ENCODE measurements around the gene GRIA2. TPM values are rescaled to one million over a fixed set of nuclear protein-coding genes. Genes with fewer than 3 reads are reported as not detected.

Gene GRIA2
- total and polyA plus RNA-seq, 7 donors = 0.09 to 3.0 (median 0.12) TPM; not detected in 3

DNA sequence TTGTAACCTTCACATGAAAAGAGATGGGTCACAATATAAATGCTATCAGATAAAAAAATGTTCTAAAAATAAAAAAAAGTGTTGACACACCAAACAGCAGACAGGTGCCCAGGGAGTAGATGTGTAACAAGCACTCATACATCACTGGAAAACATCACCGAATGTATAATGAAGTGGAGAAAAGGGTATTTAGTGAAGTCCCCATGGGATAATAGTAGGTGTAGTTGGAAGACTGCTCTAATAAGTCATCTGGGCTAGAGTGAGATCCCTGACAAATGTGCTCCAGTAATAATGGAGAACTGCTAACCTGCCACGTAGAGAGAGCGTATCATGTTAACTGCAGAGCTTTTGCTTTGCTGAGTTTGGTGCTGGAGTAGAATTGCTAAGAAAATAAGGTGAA, 152.0 kb downstream of the GRIA2 start:
- no peaks in the 10 kb centered on the region for H3K9me3 ChIP-seq
- no peaks in the 10 kb centered on the region for H3K36me3 ChIP-seq (ENCODE audit: insufficient read depth in 1 of 2, low read depth in 1 of 2)
- no peak for DNase-seq
- intact Hi-C loops (cut with DNase I) = no loop called here
- WGBS, 3 donors = 62 to 67% (median 64%) methylated on average over 3 of the region's 3 CpGs
- H3K27me3 ChIP-seq (ENCODE audit: insufficient read depth in 3 of 3, low read length in 2 of 3) = no peaks in the 10 kb centered on the region
- TF ChIP-seq, protein P1, sequence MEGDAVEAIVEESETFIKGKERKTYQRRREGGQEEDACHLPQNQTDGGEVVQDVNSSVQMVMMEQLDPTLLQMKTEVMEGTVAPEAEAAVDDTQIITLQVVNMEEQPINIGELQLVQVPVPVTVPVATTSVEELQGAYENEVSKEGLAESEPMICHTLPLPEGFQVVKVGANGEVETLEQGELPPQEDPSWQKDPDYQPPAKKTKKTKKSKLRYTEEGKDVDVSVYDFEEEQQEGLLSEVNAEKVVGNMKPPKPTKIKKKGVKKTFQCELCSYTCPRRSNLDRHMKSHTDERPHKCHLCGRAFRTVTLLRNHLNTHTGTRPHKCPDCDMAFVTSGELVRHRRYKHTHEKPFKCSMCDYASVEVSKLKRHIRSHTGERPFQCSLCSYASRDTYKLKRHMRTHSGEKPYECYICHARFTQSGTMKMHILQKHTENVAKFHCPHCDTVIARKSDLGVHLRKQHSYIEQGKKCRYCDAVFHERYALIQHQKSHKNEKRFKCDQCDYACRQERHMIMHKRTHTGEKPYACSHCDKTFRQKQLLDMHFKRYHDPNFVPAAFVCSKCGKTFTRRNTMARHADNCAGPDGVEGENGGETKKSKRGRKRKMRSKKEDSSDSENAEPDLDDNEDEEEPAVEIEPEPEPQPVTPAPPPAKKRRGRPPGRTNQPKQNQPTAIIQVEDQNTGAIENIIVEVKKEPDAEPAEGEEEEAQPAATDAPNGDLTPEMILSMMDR (IDR thresholded peaks at IDR 0.05) = no peak
- H3K4me1 ChIP-seq = no peaks in the 10 kb centered on the region
- no peak for ATAC-seq
- H3K4me3 ChIP-seq = no peak overlapping the region
- no peak overlapping the region for H3K27ac ChIP-seq

DNA sequence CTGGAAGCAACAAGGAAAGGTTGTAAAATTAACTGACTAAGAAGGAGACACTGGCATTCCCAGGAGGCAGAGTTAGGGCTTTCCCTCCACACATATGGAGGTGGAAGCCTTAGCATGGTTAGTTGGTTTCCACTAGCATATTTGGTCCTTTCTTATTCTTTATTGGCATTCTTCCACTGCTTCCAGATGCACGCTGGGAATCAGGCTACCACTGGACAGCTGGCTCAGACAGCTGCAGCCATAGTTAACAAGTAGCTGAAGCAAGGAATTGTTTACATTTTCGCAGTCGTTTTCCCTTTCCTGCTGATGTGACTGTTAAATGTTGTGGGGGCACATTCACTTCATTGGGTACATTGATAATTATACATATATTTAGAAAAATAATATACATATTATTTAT, 169.2 kb downstream of the GRIA2 start:
- 3 to 21% (median 13%) methylated on average over 3 of the region's 3 CpGs for WGBS, 3 donors
- no peaks in the 10 kb centered on the region for H3K4me1 ChIP-seq
- H3K27me3 ChIP-seq (ENCODE audit: insufficient read depth in 3 of 3, low read length in 2 of 3) = no peaks in the 10 kb centered on the region
- intact Hi-C loops (cut with DNase I) = no loop called here
- H3K36me3 ChIP-seq (ENCODE audit: insufficient read depth in 1 of 2, low read depth in 1 of 2) = no peaks in the 10 kb centered on the region
- no peaks in the 10 kb centered on the region for H3K9me3 ChIP-seq
- ATAC-seq (no peak), DNase-seq (no peak)
- H3K4me3 ChIP-seq = no peak overlapping the region
- TF ChIP-seq, protein P1 (IDR thresholded peaks at IDR 0.05) = no peak
- H3K27ac ChIP-seq = no peak overlapping the region

DNA sequence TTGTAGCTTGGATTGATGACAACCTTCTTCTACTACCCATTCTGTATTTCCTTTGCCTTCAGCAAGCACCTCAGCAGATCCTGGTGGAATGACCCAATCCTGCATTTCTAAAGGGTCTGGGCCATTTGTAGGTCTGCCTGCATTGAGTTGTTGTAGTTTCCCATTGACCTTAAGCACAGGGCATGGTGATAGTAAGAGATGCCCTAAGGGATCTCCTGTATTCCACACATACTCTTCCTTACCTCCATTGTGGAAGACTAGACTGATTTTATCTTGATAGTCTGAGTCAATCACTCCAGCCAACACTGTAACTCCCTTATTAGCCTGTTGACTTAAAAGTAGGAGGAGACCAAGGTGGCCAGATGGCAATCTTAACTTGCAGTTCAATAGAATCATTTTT, 184.5 kb downstream of the GRIA2 start:
- Histone ChIP-seq H3K36me3 (ENCODE audit: insufficient read depth in 1 of 2, low read depth in 1 of 2) (no peaks in the 10 kb centered on the region), H3K27me3 (ENCODE audit: insufficient read depth in 3 of 3, low read length in 2 of 3) (no peaks in the 10 kb centered on the region), H3K4me1 (no peaks in the 10 kb centered on the region), H3K4me3 (no peak overlapping the region), H3K9me3 (no peaks in the 10 kb centered on the region), H3K27ac (no peak overlapping the region)
- ATAC-seq (no peak), DNase-seq (no peak)
- intact Hi-C loops (cut with DNase I) = no loop called here
- TF ChIP-seq, protein P1 (IDR thresholded peaks at IDR 0.05) = no peak

Other genes starting within 250 kb of the GRIA2 start
- 10 to 100 TPM in 1 of 4 donors, 1 to 10 TPM in 3; 4.2 to 19.8 (median 6.7) TPM for gene PDGFC, start 248.9 kb upstream of the GRIA2 start, total RNA-seq
- gene PDGFC, start 248.9 kb upstream of the GRIA2 start, polyA plus RNA-seq = 1 to 10 TPM; 2.2 to 6.3 (median 2.5) TPM
- gene GLRB, start 144.6 kb upstream of the GRIA2 start, total RNA-seq = 1 to 10 TPM; 1.2 to 5.6 (median 3.0) TPM
- 1 to 10 TPM; 1.2 to 3.8 (median 1.4) TPM for gene GLRB, start 144.6 kb upstream of the GRIA2 start, polyA plus RNA-seq

Data from psoas muscle (tissue), 8 donors.